HepG2 (cell line): Measurements from ENCODE around the gene LRRN2. TPM values are rescaled to one million over a fixed set of nuclear protein-coding genes. Genes with fewer than 3 reads are reported as not detected.

Experiments used
- ATAC-seq: fragments of 200-7000 bp; cut with Tn5 transposase; 3 replicates; pipeline ENCODE4 v1.9.1; 2020; ENCODE audit warnings: mild to moderate bottlenecking, moderate library complexity
- BruUV-seq: library from RNA; stranded (reverse); fragments of 400-500 nt; replicated peaks from 2 replicates; lab custom pipeline; 2021; lab: Mats Ljungman, UMichigan
- CTCF ChIA-PET: fragments of 300-600 bp; formaldehyde crosslinking; extraction: SDS; loops from one replicate; lab custom pipeline; 2021; ENCODE audit warnings: low total read pairs, inconsistent platforms, low intra/inter-chr PET ratio; lab: Yijun Ruan, JAX
- POLR2A ChIA-PET: fragments of 350-600 bp; sonication (Branson Sonifier 250); formaldehyde crosslinking; loops from one replicate; lab custom pipeline; 2020; ENCODE audit warnings: antibody characterized with exemption, inconsistent platforms; lab: Yijun Ruan, JAX
- DNase-seq: peaks from one replicate; pipeline ENCODE4 v3.0.0-alpha.2; 2015; ENCODE audit warnings: low spot score
- FAIRE-seq: peaks from 3 replicates; lab custom pipeline; 2011; peaks lifted over from hg19 to GRCh38; lab: Jason Lieb, UNC
- H2AFZ ChIP-seq: one replicate; pipeline ENCODE4 v1.6.1; 2011; ENCODE audit warnings: low read length, inconsistent platforms
- H3K27ac ChIP-seq: fragments of 300-600 bp; 3 replicates; pipeline ENCODE4 v1.8.0; 2011; ENCODE audit warnings: mixed run types, mild to moderate bottlenecking, mixed read lengths, low read length, inconsistent platforms; ENCODE audit not compliant: insufficient read depth; ENCODE audit errors: extremely low read length
- H3K27me3 ChIP-seq, 2 experiments: fragments of 200-600 bp in 1 of 2; 2 replicates in 1 of 2; 3 replicates in 1 of 2; pipeline versions ENCODE4 v1.6.0 to v1.8.0; 2011; ENCODE audit warnings: low read length in 2 of 2, mild to moderate bottlenecking in 2 of 2, moderate library complexity in 2 of 2, inconsistent platforms in 1 of 2; ENCODE audit not compliant: insufficient read depth in 2 of 2, control insufficient read depth in 1 of 2
- H3K36me3 ChIP-seq, 2 experiments: fragments of 200-600 bp in 1 of 2; replicated peaks in 1 of 2; 2 replicates in 1 of 2; 3 replicates in 1 of 2; pipeline versions ENCODE4 v1.5.1 to v1.8.0; 2011; ENCODE audit warnings: low read length in 2 of 2, inconsistent platforms in 1 of 2; ENCODE audit not compliant: insufficient read depth in 2 of 2, control insufficient read depth in 1 of 2
- H3K4me1 ChIP-seq: 2 replicates; pipeline ENCODE4 v1.5.1; 2012; ENCODE audit warnings: low read length, inconsistent platforms; ENCODE audit not compliant: insufficient read depth
- H3K4me2 ChIP-seq: 2 replicates; pipeline ENCODE4 v1.6.0; 2011; ENCODE audit warnings: low read depth, low read length, inconsistent platforms
- H3K4me3 ChIP-seq, 3 experiments: fragments of 200-600 bp in 1 of 3; sonication (generic), shearing (Covaris generic) in 1 of 3; replicated peaks in 1 of 3; 2 replicates each; pipeline ENCODE4 v1.5.1; 2011 to 2016; ENCODE audit warnings: low read length in 3 of 3, inconsistent platforms in 2 of 3, low read depth in 2 of 3, mild to moderate bottlenecking in 2 of 3, control low read depth in 1 of 3, mixed read lengths in 1 of 3; ENCODE audit not compliant: insufficient read depth in 1 of 3
- H3K79me2 ChIP-seq: one replicate; pipeline ENCODE4 v1.6.1; 2011; ENCODE audit warnings: low read length, inconsistent platforms; ENCODE audit not compliant: insufficient read depth
- H3K9ac ChIP-seq: 2 replicates; pipeline ENCODE4 v1.6.0; 2011; ENCODE audit warnings: mild to moderate bottlenecking, low read depth, low read length, inconsistent platforms; ENCODE audit not compliant: insufficient read depth
- H3K9me3 ChIP-seq: 2 replicates; pipeline ENCODE4 v1.5.1; 2012; ENCODE audit warnings: mild to moderate bottlenecking, low read length
- H4K20me1 ChIP-seq: 2 replicates; pipeline ENCODE4 v1.6.0; 2011; ENCODE audit warnings: inconsistent platforms, mild to moderate bottlenecking, low read length, moderate library complexity; ENCODE audit not compliant: insufficient read depth
- CHD2 ChIP-seq: IDR thresholded peaks from 2 replicates; pipeline ENCODE4 v1.6.1; 2011; ENCODE audit warnings: low read depth, low read length, improper control_type of control experiment
- HIVEP1 ChIP-seq: sonication (generic); formaldehyde crosslinking; IDR thresholded peaks from 2 replicates; pipeline ENCODE4 v1.4.0; 2020; ENCODE audit warnings: mild to moderate bottlenecking, missing genetic modification reagents
- HMGXB3 ChIP-seq: sonication (generic); formaldehyde crosslinking; IDR thresholded peaks from 2 replicates; pipeline ENCODE4 v1.4.0; 2020; ENCODE audit warnings: missing genetic modification reagents, borderline replicate concordance
- KAT8 ChIP-seq: IDR thresholded peaks from 2 replicates; pipeline ENCODE4 v1.6.1; 2016; ENCODE audit warnings: missing genetic modification reagents, missing compliant biosample characterization
- SCMH1 ChIP-seq: sonication (generic); formaldehyde crosslinking; IDR thresholded peaks from 2 replicates; pipeline ENCODE4 v1.9.0; 2021; ENCODE audit warnings: missing genetic modification reagents, mild to moderate bottlenecking, borderline replicate concordance
- YEATS4 ChIP-seq: sonication (generic); formaldehyde crosslinking; IDR thresholded peaks from 2 replicates; pipeline ENCODE4 v1.4.0; 2020; ENCODE audit warnings: missing genetic modification reagents, borderline replicate concordance
- ZNF331 ChIP-seq: sonication (generic); formaldehyde crosslinking; IDR thresholded peaks from 2 replicates; pipeline ENCODE4 v1.4.0; 2020; ENCODE audit warnings: missing genetic modification reagents
- ZNF616 ChIP-seq: sonication (generic); formaldehyde crosslinking; IDR thresholded peaks from 2 replicates; pipeline ENCODE4 v1.5.0; 2020; ENCODE audit warnings: low read depth, mild to moderate bottlenecking, missing genetic modification reagents
- ZNF678 ChIP-seq: sonication (generic); formaldehyde crosslinking; IDR thresholded peaks from 2 replicates; pipeline ENCODE4 v1.4.0; 2020; ENCODE audit warnings: mild to moderate bottlenecking, missing genetic modification reagents
- ZNF839 ChIP-seq: sonication (generic); formaldehyde crosslinking; IDR thresholded peaks from 2 replicates; pipeline ENCODE4 v1.4.0; 2020; ENCODE audit warnings: missing genetic modification reagents, mild to moderate bottlenecking, borderline replicate concordance
- ZNF878 ChIP-seq: sonication (generic); formaldehyde crosslinking; IDR thresholded peaks from 2 replicates; pipeline ENCODE4 v1.8.1; 2023; ENCODE audit warnings: mild to moderate bottlenecking, missing genetic modification reagents, moderate library complexity
- ZNF879 ChIP-seq: sonication (generic); formaldehyde crosslinking; IDR thresholded peaks from 2 replicates; pipeline ENCODE4 v1.8.1; 2023; ENCODE audit warnings: missing genetic modification reagents
- WGBS: methylation state at CpG from one replicate; pipeline ENCODE4 v1.1.6; 2017; ENCODE audit warnings: low lambda C conversion rate; 5-methylcytosine and 5-hydroxymethylcytosine counted together
- in situ Hi-C: cut with HindIII; loops from 2 replicates; pipeline ENCODE4 v1.10.0; 2017; ENCODE audit warnings: low pct_unique_long_range_greater_than_20kb; ENCODE audit not compliant: extremely low pct_ligation_motif_present
- intact Hi-C: fragments of 100-400 bp; cut with micrococcal nuclease; formaldehyde crosslinking; loops from one replicate; pipeline ENCODE4 v1.10.0; 2022; ENCODE audit not compliant: unreplicated experiment
- polyA plus RNA-seq, 8 experiments: library from polyadenylated mRNA; depleted of rRNA in 3 of 8; stranded (reverse) in 7 of 8; unstranded in 1 of 8; fragments of >200 nt; fragmentation: Illumina TruSeq in 4 of 8; extraction: Trizol in 4 of 8; gene quantifications; 2 replicates each; pipeline versions ENCODE4 v1.2.1 to v1.2.3, GENCODE V29; 2011 to 2016; ENCODE audit warnings: low read depth in 4 of 8, missing spikeins in 1 of 8, mixed read lengths in 1 of 8; ENCODE audit not compliant: insufficient read depth in 1 of 8
- total RNA-seq, 5 experiments: library from RNA; depleted of rRNA; stranded (reverse); fragments of >200 nt; fragmentation: Illumina TruSeq; extraction: Trizol; gene quantifications; 2 replicates each; pipeline ENCODE4 v1.2.3, GENCODE V29; 2016; ENCODE audit warnings: low read depth in 1 of 5
- TF ChIP-seq, protein P1 (sequence below): IDR thresholded peaks from 2 replicates; pipeline ENCODE4 v1.6.1; 2016; ENCODE audit warnings: mild to moderate bottlenecking, missing biosample characterization, missing genetic modification reagents
- TF ChIP-seq, protein P2 (sequence below): sonication (generic); formaldehyde crosslinking; IDR thresholded peaks from 2 replicates; pipeline ENCODE4 v1.4.0; 2020; ENCODE audit warnings: missing genetic modification reagents
- TF ChIP-seq, protein P3 (sequence below): sonication (generic); formaldehyde crosslinking; IDR thresholded peaks from 2 replicates; pipeline ENCODE4 v1.4.0; 2020; ENCODE audit warnings: missing genetic modification reagents

The LRRN2 gene
- total and polyA plus RNA-seq, 2 of the 13 experiments (the other 11 are each of a cell fraction or from before 2014, with no cell fraction given): not detected

DNA sequence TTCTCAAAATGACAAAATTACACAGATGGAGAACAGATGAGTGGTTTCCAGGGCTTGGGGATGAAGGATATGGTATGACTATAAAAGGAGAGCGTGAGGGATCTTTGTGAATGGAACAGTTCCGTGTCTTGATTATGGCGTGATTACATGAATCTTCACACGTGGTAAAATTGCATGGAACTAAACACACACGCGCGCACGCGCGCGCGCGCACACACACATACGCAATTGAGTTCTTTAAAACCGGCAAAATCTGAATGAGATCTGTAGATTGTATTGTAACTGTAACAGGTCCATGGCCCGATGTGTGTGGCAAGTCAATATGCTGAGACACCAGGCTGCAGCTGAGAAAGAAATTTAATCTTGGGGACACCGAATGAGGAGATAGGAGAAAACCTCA is 11.1 kb upstream of the LRRN2 start:
- Histone ChIP-seq H3K9me3 (no peaks in the 10 kb centered on the region), H3K27me3 (peaks cover 1 to 33% of the 10 kb centered on the region in 2 experiments; a peak in 2 of 5 replicates), H3K4me1 (no peaks in the 10 kb centered on the region), H3K27ac (no peak overlapping the region), H3K9ac (no peak overlapping the region), H3K4me2 (no peak overlapping the region), H3K36me3 (no peaks in the 10 kb centered on the region), H3K4me3 (no peak overlapping the region), H3K79me2 (no peaks in the 10 kb centered on the region), H2AFZ (no peak overlapping the region), H4K20me1 (no peaks in the 10 kb centered on the region)
- in situ Hi-C loops (no loop called here), intact Hi-C loops (no loop called here)
- ATAC-seq (no peak), DNase-seq (no peak), FAIRE-seq (no peak)
- 67% methylated on average over 17 of the region's 17 CpGs for WGBS
- ChIA-PET CTCF (no interaction called here), POLR2A (no interaction called here)
- BruUV-seq: no TSS peak
- TF ChIP-seq, protein P1, sequence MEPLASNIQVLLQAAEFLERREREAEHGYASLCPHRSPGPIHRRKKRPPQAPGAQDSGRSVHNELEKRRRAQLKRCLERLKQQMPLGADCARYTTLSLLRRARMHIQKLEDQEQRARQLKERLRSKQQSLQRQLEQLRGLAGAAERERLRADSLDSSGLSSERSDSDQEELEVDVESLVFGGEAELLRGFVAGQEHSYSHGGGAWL (CRISPR knock-in tag): no peak
- no peak for TF ChIP-seq ZNF839 (CRISPR knock-in tag)
- no peak for TF ChIP-seq ZNF616 (CRISPR knock-in tag)
- no peak for TF ChIP-seq ZNF879 (CRISPR knock-in tag)
- TF ChIP-seq KAT8 (CRISPR knock-in tag): no peak
- TF ChIP-seq ZNF878 (CRISPR knock-in tag): no peak
- TF ChIP-seq CHD2: no peak
- TF ChIP-seq, protein P2, sequence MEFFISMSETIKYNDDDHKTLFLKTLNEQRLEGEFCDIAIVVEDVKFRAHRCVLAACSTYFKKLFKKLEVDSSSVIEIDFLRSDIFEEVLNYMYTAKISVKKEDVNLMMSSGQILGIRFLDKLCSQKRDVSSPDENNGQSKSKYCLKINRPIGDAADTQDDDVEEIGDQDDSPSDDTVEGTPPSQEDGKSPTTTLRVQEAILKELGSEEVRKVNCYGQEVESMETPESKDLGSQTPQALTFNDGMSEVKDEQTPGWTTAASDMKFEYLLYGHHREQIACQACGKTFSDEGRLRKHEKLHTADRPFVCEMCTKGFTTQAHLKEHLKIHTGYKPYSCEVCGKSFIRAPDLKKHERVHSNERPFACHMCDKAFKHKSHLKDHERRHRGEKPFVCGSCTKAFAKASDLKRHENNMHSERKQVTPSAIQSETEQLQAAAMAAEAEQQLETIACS: no peak
- no peak for TF ChIP-seq ZNF678 (CRISPR knock-in tag)
- TF ChIP-seq, protein P3, sequence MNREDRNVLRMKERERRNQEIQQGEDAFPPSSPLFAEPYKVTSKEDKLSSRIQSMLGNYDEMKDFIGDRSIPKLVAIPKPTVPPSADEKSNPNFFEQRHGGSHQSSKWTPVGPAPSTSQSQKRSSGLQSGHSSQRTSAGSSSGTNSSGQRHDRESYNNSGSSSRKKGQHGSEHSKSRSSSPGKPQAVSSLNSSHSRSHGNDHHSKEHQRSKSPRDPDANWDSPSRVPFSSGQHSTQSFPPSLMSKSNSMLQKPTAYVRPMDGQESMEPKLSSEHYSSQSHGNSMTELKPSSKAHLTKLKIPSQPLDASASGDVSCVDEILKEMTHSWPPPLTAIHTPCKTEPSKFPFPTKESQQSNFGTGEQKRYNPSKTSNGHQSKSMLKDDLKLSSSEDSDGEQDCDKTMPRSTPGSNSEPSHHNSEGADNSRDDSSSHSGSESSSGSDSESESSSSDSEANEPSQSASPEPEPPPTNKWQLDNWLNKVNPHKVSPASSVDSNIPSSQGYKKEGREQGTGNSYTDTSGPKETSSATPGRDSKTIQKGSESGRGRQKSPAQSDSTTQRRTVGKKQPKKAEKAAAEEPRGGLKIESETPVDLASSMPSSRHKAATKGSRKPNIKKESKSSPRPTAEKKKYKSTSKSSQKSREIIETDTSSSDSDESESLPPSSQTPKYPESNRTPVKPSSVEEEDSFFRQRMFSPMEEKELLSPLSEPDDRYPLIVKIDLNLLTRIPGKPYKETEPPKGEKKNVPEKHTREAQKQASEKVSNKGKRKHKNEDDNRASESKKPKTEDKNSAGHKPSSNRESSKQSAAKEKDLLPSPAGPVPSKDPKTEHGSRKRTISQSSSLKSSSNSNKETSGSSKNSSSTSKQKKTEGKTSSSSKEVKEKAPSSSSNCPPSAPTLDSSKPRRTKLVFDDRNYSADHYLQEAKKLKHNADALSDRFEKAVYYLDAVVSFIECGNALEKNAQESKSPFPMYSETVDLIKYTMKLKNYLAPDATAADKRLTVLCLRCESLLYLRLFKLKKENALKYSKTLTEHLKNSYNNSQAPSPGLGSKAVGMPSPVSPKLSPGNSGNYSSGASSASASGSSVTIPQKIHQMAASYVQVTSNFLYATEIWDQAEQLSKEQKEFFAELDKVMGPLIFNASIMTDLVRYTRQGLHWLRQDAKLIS: no peak
- TF ChIP-seq SCMH1 (CRISPR knock-in tag): no peak
- no peak for TF ChIP-seq HIVEP1 (CRISPR knock-in tag)
- no peak for TF ChIP-seq HMGXB3 (CRISPR knock-in tag)
- TF ChIP-seq YEATS4: no peak
- no peak for TF ChIP-seq ZNF331
